ENCODE results near the gene SLC25A19.

Gene SLC25A19

GRCh38 chr17:75289115-75289831 lies at the start of gene SLC25A19:
Gene SLC25A19 (minus strand): TSS chr17:75289433. CDS start chr17:75286764, 2,669 bp downstream.
- DNase-seq (ENCODE audit: low spot score) = peak; percentile 97

GRCh38 chr17:75338335-75338734 lies 49.1 kb upstream of the SLC25A19 start:
- no peak for DNase-seq (ENCODE audit: low spot score)

- no peak for DNase-seq (ENCODE audit: low spot score)
These were observed 46.1 kb upstream of the SLC25A19 start for GRCh38 chr17:75335315-75335714.

GRCh38 chr17:75334723-75335122 lies 45.5 kb upstream of the SLC25A19 start:
- DNase-seq (ENCODE audit: low spot score) = no peak

GRCh38 chr17:75331671-75332070 lies 42.4 kb upstream of the SLC25A19 start:
- DNase-seq (ENCODE audit: low spot score) = no peak

GRCh38 chr17:75327757-75328156 lies 38.5 kb upstream of the SLC25A19 start:
- no peak for DNase-seq (ENCODE audit: low spot score)

GRCh38 chr17:75326226-75326848 lies 37.1 kb upstream of the SLC25A19 start:
- DNase-seq (ENCODE audit: low spot score) = no peak

GRCh38 chr17:75325827-75326225 lies 36.6 kb upstream of the SLC25A19 start:
- no peak for DNase-seq (ENCODE audit: low spot score)

- no peak for DNase-seq (ENCODE audit: low spot score)
These were observed 36.1 kb upstream of the SLC25A19 start for GRCh38 chr17:75325348-75325747.

- DNase-seq (ENCODE audit: low spot score) = no peak
These were observed 32.3 kb upstream of the SLC25A19 start for GRCh38 chr17:75321506-75321905.

GRCh38 chr17:75319904-75320691 lies 30.9 kb upstream of the SLC25A19 start:
- no peak for DNase-seq (ENCODE audit: low spot score)

- DNase-seq (ENCODE audit: low spot score) = no peak
These were observed 29.5 kb upstream of the SLC25A19 start for GRCh38 chr17:75318615-75319222.

GRCh38 chr17:75318211-75318610 lies 29.0 kb upstream of the SLC25A19 start:
- DNase-seq (ENCODE audit: low spot score) = no peak

GRCh38 chr17:75317671-75318070 lies 28.4 kb upstream of the SLC25A19 start:
- DNase-seq (ENCODE audit: low spot score) = no peak

- DNase-seq (ENCODE audit: low spot score) = no peak
These were observed 27.0 kb upstream of the SLC25A19 start for GRCh38 chr17:75316253-75316652.

- no peak for DNase-seq (ENCODE audit: low spot score)
These were observed 26.5 kb upstream of the SLC25A19 start for GRCh38 chr17:75315541-75316243.

- no peak for DNase-seq (ENCODE audit: low spot score)
These were observed 24.8 kb upstream of the SLC25A19 start for GRCh38 chr17:75313941-75314551.

GRCh38 chr17:75308732-75309629 lies 19.7 kb upstream of the SLC25A19 start:
- no peak for DNase-seq (ENCODE audit: low spot score)

GRCh38 chr17:75307957-75308731 lies 18.9 kb upstream of the SLC25A19 start:
- DNase-seq (ENCODE audit: low spot score) = no peak

Measured in hematopoietic multipotent progenitor cell treated with erythropoietin and hydrocortisone succinate and interleukin-3 and kit ligand, for 15 days (in vitro differentiated cells).